Endothelial cell of umbilical vein (primary cell): ENCODE results near the gene ANXA6. TPM values are rescaled to one million over a fixed set of nuclear protein-coding genes. Genes with fewer than 3 reads are reported as not detected.

ENCODE experiments used
- BruUV-seq: library from RNA; stranded (reverse); fragments of 400-500 nt; replicated peaks from 2 replicates; lab custom pipeline; 2021; lab: Mats Ljungman, UMichigan
- CTCF ChIA-PET: fragments of 300-600, 350-600 bp; sonication (Branson Sonifier 250); formaldehyde crosslinking; loops from one replicate; lab custom pipeline; 2021; ENCODE audit warnings: antibody characterized with exemption, inconsistent platforms; lab: Charles Lee
- POLR2A ChIA-PET: fragments of 300-600, 350-600 bp; sonication (Branson Sonifier 250); formaldehyde crosslinking; loops from one replicate; lab custom pipeline; 2021; ENCODE audit warnings: antibody characterized with exemption, inconsistent platforms; lab: Charles Lee
- DNase-seq: peaks from one replicate; pipeline ENCODE4 v3.0.0-alpha.2; 2011; ENCODE audit warnings: low read depth, low spot score
- FAIRE-seq: peaks from 2 replicates; lab custom pipeline; 2011; peaks lifted over from hg19 to GRCh38; lab: Jason Lieb, UNC
- H2AFZ ChIP-seq: 2 replicates; pipeline ENCODE4 v1.6.0; 2012; ENCODE audit warnings: low read depth, low read length, control low read depth, inconsistent platforms
- H3K27ac ChIP-seq: 2 replicates; pipeline ENCODE4 v1.5.1; 2011; ENCODE audit warnings: low read depth, mild to moderate bottlenecking, control low read depth, low read length, moderate library complexity; ENCODE audit not compliant: insufficient read depth
- H3K27me3 ChIP-seq, 2 experiments: 2 replicates each; pipeline versions ENCODE4 v1.6.0 to v1.6.1; 2011; ENCODE audit warnings: low read length in 2 of 2, mixed read lengths in 1 of 2; ENCODE audit not compliant: control insufficient read depth in 2 of 2, insufficient read depth in 2 of 2
- H3K36me3 ChIP-seq, 2 experiments: 2 replicates in 1 of 2; 3 replicates in 1 of 2; pipeline ENCODE4 v1.5.1; 2011; ENCODE audit warnings: low read length in 2 of 2, mild to moderate bottlenecking in 1 of 2, moderate library complexity in 1 of 2; ENCODE audit not compliant: control insufficient read depth in 2 of 2, insufficient read depth in 2 of 2; ENCODE audit errors: extremely low read depth in 1 of 2
- H3K4me1 ChIP-seq: 3 replicates; pipeline ENCODE4 v1.5.1; 2011; ENCODE audit warnings: mild to moderate bottlenecking, low read length; ENCODE audit not compliant: control insufficient read depth, insufficient read depth; ENCODE audit errors: extremely low read depth
- H3K4me2 ChIP-seq: 2 replicates; pipeline ENCODE4 v1.6.1; 2011; ENCODE audit warnings: low read length, control low read depth, mixed read lengths; ENCODE audit not compliant: insufficient read depth
- H3K4me3 ChIP-seq, 3 experiments: fragments of 200-600 bp in 1 of 3; sonication (generic), shearing (Covaris generic) in 1 of 3; replicated peaks in 1 of 3; 2 replicates each; pipeline ENCODE4 v1.5.1; 2011 to 2016; ENCODE audit warnings: control low read depth in 3 of 3, low read length in 3 of 3, mild to moderate bottlenecking in 2 of 3, inconsistent platforms in 1 of 3, low read depth in 1 of 3, moderate library complexity in 1 of 3; ENCODE audit not compliant: insufficient read depth in 1 of 3
- H3K79me2 ChIP-seq: 2 replicates; pipeline ENCODE4 v1.6.0; 2012; ENCODE audit warnings: low read length, inconsistent platforms; ENCODE audit not compliant: control insufficient read depth, insufficient read depth
- H3K9ac ChIP-seq: replicated peaks from 2 replicates; pipeline ENCODE3; 2011; ENCODE audit warnings: low read length, control low read depth; ENCODE audit not compliant: insufficient read depth; ENCODE audit errors: extremely low read depth
- H3K9me1 ChIP-seq: replicated peaks from 3 replicates; pipeline ENCODE4 v1.6.0; 2011; ENCODE audit warnings: mild to moderate bottlenecking, low read length; ENCODE audit not compliant: control insufficient read depth, insufficient read depth; ENCODE audit errors: extremely low read depth
- H3K9me3 ChIP-seq: replicated peaks from 2 replicates; pipeline ENCODE4 v1.5.1; 2012; ENCODE audit warnings: low read length, inconsistent platforms; ENCODE audit not compliant: control insufficient read depth, insufficient read depth
- H4K20me1 ChIP-seq: replicated peaks from 2 replicates; pipeline ENCODE3; 2011; ENCODE audit warnings: mild to moderate bottlenecking, low read length; ENCODE audit not compliant: control insufficient read depth, insufficient read depth; ENCODE audit errors: extremely low read depth
- EZH2 ChIP-seq: IDR thresholded peaks from 2 replicates; pipeline ENCODE4 v1.6.1; 2012; ENCODE audit warnings: borderline replicate concordance, low read depth, mild to moderate bottlenecking, moderate library complexity, low read length, inconsistent platforms; ENCODE audit not compliant: severe bottlenecking
- FOS ChIP-seq: IDR thresholded peaks from 2 replicates; pipeline ENCODE4 v1.6.1; 2011; ENCODE audit warnings: mild to moderate bottlenecking, low read length, moderate library complexity, borderline replicate concordance; ENCODE audit not compliant: insufficient read depth
- MAX ChIP-seq: IDR thresholded peaks from 2 replicates; pipeline ENCODE4 v1.6.1; 2011; ENCODE audit not compliant: insufficient read depth, insufficient read length
- POLR2A ChIP-seq: IDR thresholded peaks from 2 replicates; pipeline ENCODE4 v1.6.1; 2012; ENCODE audit warnings: low read depth, mild to moderate bottlenecking, control low read depth, low read length
- POLR2AphosphoS5 ChIP-seq: IDR thresholded peaks from 2 replicates; pipeline ENCODE4 v1.6.1; 2012; ENCODE audit warnings: low read depth, mild to moderate bottlenecking, control low read depth, low read length, moderate library complexity; ENCODE audit not compliant: insufficient read depth
- dilution Hi-C: fragments of 300-500 bp; cut with MboI; formaldehyde crosslinking; loops from one replicate; pipeline ENCODE4 v1.15.0; 2019; ENCODE audit warnings: low sequenced_read_pairs; ENCODE audit not compliant: extremely low pct_ligation_motif_present
- intact Hi-C: fragments of 100-400 bp; cut with micrococcal nuclease; formaldehyde crosslinking; loops from one replicate; pipeline ENCODE4 v1.10.0; 2022
- polyA plus RNA-seq, 4 experiments: library from polyadenylated mRNA; depleted of rRNA in 3 of 4; stranded (reverse) in 3 of 4; unstranded in 1 of 4; fragments of >200 nt; gene quantifications; 2 replicates each; pipeline versions ENCODE4 v1.2.1 to v1.2.3, GENCODE V29; 2011 to 2012; ENCODE audit warnings: missing spikeins in 1 of 4
- total RNA-seq: library from RNA; stranded (reverse); gene quantifications from 2 replicates; pipeline ENCODE4 v1.2.3, GENCODE V29; 2021

The ANXA6 gene
- total and polyA plus RNA-seq, 2 donors (not counting 3 experiments of a cell fraction or from before 2014, with no cell fraction given), result 195 to 266 TPM

GRCh38 chr5:151108566-151108965 lies 49.0 kb downstream of the ANXA6 start:
- dilution Hi-C loops (no loop called here), intact Hi-C loops (no loop called here)
- no peak overlapping the region for H3K9ac ChIP-seq
- H3K4me3 ChIP-seq, result no peak overlapping the region
- peaks cover 3 to 38% of the 10 kb centered on the region in 2 experiments for H3K36me3 ChIP-seq
- ChIA-PET POLR2A (no interaction called here), CTCF (interaction anchor here (3.7 to 16.3 kb wide), 2 partner anchors 58 to 107 kb away, joined by 17 to 679 read pairs; no protein-coding TSS in a partner anchor)
- H4K20me1 ChIP-seq, result no peaks in the 10 kb centered on the region
- no TSS peak for BruUV-seq
- no peak overlapping the region for H2AFZ ChIP-seq
- FAIRE-seq (no peak), DNase-seq (no peak)
- H3K4me1 ChIP-seq, result no peaks in the 10 kb centered on the region
- no peak overlapping the region for H3K27ac ChIP-seq
- no peaks in the 10 kb centered on the region for H3K9me3 ChIP-seq
- H3K9me1 ChIP-seq, result no peaks in the 10 kb centered on the region
- TF ChIP-seq FOS (no peak), POLR2AphosphoS5 (no peak), EZH2 (no peak)
- H3K79me2 ChIP-seq, result no peaks in the 10 kb centered on the region
- H3K27me3 ChIP-seq, result no peaks in the 10 kb centered on the region
- H3K4me2 ChIP-seq, result no peak overlapping the region

- Histone ChIP-seq H3K27me3 (no peaks in the 10 kb centered on the region), H3K4me3 (no peak overlapping the region), H3K36me3 (peaks cover 3 to 38% of the 10 kb centered on the region in 2 experiments), H3K27ac (no peak overlapping the region), H3K9ac (no peak overlapping the region), H3K9me3 (no peaks in the 10 kb centered on the region), H3K4me1 (no peaks in the 10 kb centered on the region), H3K79me2 (no peaks in the 10 kb centered on the region), H4K20me1 (no peaks in the 10 kb centered on the region), H2AFZ (no peak overlapping the region), H3K9me1 (no peaks in the 10 kb centered on the region), H3K4me2 (no peak overlapping the region)
- TF ChIP-seq POLR2A, result no peak
- TF ChIP-seq MAX, result no peak
- FAIRE-seq, result no peak
- no peak for DNase-seq
- dilution Hi-C loops (no loop called here), intact Hi-C loops (no loop called here)
- CTCF ChIA-PET, result interaction anchor here (3.7 to 16.3 kb wide), 2 partner anchors 57 to 106 kb away, joined by 17 to 679 read pairs; no protein-coding TSS in a partner anchor
- POLR2A ChIA-PET, result no interaction called here
- BruUV-seq, result no TSS peak
These were observed 49.6 kb downstream of the ANXA6 start for GRCh38 chr5:151107738-151108520.
